Fibroblast of skin of back (primary cell): Measurements from ENCODE around the gene TM4SF5.
"Not testable (repeated sequence)": the region's sequence is repeated elsewhere in the genome, so short reads cannot be mapped to it uniquely, and the experiment has no call there.

Experiments
- DNase-seq: peaks from one replicate; pipeline ENCODE4 v3.0.0-alpha.2; 2013

The TM4SF5 gene

GRCh38 chr17:4789951-4790704, 18.4 kb downstream of the TM4SF5 start:
- peak; percentile 88 for DNase-seq

DNA sequence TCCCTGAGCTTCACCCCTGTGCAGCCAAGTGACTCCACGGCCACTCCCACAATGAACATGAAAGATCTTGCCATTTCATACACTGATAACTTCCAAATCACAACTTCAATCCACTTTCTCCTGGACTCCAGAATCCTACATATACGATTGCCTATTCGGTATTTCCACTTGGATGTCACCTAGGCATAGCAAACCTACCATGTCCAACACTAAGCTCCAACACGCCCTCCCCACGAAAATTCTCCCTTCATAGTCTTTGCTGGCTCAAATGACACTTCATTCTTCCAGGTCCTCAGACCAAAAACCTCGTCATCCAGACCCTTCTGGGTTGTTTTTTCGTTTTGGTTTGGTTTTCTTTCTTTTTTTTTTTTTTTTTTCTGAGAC, 19.0 kb downstream of the TM4SF5 start:
- DNase-seq = no peak

DNA sequence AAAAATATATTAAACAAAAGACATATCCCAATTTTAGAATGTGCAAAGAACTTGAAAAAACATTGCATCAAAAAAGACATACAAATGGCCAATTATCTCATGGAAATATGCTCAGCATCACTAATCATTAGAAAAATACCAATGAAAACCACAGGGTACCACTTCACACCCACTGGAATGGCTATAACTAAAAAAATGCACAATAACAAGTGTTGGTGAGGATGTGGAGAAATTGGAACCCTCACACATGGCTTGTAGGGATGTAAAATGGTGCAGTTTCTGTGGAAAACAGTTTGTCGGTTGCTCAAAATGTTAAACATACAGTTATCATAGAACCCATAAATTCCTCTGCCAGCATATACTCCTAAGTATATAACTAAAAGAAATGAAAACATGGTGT, 23.5 kb downstream of the TM4SF5 start:
- no peak for DNase-seq

DNA sequence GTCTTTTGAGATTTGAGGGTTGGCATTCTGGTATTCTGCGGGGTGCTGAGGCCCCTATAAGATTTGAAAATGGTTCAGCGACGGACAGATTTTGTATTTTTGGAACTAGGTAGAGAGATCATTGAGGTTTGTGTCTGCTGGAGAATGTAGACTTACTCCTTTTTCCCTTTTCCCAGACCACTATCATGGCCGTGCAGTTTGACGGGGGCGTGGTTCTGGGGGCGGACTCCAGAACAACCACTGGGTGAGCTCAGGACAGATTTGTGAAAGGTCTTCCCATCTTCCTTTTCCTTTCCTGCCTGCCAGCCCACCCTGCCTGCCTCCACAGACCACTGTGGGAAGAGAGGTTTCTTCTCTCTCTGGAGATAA, 24.9 kb downstream of the TM4SF5 start:
- peak; percentile 51 for DNase-seq

DNA sequence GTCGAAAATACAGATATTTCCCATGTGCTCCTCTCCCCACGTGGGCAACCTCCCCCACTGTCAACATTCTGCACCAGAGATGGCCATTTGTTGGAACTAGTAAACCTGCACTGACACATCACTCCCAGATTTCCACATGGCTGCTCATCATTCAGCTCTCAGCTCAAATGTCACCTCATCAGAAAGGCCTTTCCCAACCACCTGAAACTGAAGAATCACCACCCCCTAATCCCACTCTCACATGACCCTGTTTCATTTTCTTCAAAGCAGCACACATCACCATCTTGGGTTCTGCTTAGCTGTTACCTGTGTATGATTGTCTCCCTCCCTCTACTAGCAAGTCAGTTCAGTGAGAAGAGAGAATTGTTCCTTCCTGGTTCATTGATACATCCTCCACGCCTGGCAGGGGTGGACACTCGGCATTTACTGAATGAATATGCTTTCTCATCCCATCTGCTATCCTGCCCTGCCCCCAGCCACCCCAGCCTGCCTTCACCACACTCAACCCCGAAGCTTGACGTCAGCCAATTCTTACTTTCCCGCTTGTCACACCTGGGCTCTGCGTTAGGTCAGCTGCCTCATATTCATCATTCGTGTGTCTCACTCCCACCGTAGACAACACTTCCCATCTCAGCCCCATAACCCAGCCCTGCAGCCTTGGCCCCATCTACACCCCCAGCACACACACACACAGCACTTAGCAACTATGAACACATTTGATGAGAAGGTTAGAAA, 28.9 kb downstream of the TM4SF5 start:
- no peak for DNase-seq

DNA sequence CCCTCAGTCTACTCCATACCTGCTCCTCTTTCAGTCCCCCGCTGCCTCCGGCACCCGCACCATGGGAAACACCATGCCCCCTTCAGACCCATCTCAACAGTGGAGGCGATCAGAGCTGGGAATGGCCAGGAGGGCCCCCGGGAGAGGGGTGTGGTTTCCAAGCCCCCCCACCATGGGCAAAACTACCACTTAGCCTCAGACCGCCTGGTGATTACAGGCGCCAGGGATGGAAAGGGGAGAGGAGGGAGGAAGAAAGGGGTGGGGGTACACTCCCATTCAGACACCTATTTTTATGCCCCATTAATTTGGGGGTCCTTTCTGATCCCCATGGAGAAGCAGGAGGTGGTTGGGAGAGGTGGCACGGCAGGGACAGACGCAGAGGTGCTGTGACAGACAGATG, 30.5 kb downstream of the TM4SF5 start, which contains the start of gene C17orf114:
C17orf114 (minus strand) TSS at position 101 of the 400 bp plus-strand sequence.
- no peak for DNase-seq

GRCh38 chr17:4806456-4806776, 34.7 kb downstream of the TM4SF5 start:
- no peak for DNase-seq

DNA sequence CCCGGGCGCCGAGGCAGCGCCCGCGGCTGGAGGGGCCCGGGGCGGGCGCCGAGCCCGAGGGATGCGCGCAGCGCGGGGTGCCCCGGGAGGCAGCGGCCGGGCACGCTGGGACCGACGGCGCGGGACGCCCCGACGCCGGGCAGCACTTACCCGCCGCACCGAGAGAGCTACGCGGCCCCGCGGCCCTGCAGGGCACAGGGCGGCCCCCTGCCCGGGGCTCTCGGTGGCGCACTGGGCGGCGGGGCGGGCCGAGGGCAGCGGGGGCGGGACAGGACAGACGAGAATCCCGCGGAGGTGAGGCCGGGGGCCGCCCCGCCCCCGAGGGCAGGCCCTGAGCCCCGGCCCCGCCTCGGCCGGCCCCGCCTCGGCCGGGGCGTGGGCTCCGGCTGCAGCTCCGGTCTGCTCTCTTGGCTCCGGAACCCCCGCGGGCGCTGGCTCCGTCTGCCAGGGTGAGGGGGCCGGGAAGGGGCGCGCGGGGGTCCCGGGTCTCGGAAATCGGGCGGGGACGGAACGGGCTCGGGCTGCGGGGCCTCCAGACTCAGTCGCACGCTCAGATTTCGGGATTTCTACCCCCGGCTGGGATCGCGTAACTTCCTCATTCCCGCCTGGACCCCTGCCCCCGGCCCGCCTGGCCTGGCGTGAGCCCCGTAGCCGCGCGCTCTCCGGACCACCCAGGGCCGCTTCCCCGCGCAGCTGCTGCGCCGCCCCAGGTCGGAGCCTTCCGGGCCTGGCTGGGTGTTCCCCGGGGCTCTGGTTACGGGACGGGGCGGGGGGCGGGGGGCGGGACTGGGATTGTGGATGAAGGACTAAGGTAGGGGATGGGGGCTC, 35.3 kb downstream of the TM4SF5 start, which contains the start of gene PLD2:
PLD2 (plus strand) TSS at position 376 of the 828 bp plus-strand sequence. CDS start 621 bp downstream, outside the sequence.
- DNase-seq = peak; percentile 86

DNA sequence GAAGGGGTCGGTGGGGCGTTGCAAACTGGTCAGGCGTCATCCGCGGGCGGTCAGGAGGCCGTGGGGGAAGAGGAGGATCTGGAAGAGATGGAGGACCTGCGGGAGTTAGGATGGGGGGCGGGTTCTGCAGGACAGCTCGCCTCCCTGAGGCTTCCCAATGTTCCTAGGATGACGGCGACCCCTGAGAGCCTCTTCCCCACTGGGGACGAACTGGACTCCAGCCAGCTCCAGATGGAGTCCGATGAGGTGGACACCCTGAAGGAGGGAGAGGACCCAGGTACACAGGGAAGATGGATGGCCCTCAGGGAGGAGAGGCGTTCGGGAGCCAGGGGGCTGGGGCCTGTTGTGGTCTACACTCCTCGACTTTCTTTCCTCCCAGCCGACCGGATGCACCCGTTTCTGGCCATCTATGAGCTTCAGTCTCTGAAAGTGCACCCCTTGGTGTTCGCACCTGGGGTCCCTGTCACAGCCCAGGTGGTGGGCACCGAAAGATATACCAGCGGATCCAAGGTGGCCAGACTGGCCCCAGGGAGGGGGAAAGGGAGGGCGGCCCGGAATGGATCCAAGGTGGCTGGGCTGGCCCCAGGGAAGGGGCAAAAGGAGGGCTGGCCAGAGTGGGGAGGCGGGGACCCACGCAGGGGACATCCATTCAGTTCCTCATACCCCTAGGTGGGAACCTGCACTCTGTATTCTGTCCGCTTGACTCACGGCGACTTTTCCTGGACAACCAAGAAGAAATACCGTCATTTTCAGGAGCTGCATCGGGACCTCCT, 36.1 kb downstream of the TM4SF5 start:
- DNase-seq = no peak

DNA sequence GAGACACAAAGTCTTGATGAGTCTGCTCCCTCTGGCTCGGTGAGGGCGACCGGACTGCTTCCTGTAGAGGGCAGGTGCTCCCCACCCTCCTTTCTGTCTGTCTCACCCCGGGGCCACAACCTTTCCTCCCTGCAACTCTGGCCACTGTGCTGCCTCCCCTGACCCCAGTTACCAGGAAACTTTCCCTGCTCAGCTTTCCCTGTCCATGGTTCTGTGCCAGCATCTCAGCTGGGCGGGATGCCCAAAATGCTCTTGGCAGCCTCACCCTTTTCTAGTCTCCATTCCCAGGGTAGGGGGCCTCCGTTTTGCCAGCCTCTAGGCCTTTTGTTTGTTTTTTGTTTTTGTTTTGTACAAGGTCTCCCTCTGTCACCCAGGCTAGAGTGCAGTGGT, 36.7 kb downstream of the TM4SF5 start:
- no peak for DNase-seq

DNA sequence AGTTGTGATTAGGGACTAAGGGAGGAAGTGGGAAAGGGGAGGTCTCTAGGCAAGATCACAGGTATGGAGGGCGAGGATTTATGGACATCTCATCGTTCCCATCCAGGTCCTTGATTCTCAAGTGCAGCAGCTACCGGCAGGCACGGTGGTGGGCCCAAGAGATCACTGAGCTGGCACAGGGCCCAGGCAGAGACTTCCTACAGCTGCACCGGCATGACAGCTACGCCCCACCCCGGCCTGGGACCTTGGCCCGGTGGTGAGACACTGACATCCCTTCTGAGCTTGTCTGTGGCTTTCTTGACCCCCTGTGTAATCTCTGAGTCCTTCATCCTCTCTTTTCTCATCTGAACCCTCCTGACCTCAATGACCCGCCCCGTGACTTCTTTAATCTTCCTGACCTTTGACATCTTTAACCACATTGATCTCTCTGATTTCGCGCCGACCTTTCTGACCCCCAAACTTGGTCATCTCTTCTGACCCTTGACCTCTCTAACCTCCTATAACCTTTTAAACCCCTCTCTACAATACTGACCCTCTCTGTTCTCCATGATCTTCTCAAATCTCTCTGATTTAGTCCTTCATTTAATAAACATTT, 39.1 kb downstream of the TM4SF5 start:
- DNase-seq = no peak

GRCh38 chr17:4811471-4811870, 39.8 kb downstream of the TM4SF5 start:
- no peak for DNase-seq

DNA sequence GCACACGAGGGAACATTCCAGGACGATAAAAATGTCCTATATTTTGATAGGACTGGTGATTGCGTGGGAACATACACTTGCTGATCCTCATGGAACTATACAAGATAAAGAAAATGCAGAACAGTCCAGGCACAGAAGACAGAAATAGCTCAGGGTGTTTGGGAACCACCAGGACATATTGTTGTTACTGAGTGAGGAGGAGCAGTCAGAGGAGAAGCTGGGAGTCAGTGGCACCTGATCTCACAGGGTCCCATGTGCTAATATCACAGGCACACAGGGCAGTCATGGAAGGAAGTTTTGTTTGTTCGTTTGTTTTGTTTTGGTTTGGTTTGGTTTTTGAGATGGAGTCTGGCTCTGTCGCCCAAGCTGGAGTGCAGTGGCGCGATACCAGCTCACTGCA, 41.0 kb downstream of the TM4SF5 start:
- no peak for DNase-seq

DNA sequence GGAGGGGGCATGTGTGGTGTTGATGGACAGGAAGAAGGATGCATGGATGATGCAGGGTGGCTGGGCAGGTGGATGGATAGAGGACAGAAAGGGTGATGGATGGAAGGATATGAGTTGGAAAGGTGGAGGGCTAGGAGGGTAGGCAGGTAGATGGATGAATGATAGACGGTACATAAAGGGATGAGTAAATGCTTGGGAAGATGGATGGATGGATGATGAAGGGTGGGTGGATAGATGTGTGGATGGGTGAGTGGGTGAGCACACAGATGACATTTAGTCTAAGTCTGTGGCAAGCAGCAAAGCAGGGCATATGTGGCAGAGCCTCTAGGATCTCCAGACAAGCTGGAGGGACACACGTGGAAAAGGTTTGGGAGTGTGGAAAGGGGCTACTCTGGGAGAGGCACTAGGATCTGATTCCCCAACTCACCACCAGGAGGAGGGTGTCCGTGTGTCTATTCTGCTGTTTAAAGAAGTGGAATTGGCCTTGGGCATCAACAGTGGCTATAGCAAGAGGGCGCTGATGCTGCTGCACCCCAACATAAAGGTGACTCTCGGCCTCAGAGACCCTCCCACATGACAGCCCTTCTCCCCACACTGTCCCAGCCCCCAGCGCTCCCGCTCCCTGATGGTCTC, 43.5 kb downstream of the TM4SF5 start:
- DNase-seq = no peak

DNA sequence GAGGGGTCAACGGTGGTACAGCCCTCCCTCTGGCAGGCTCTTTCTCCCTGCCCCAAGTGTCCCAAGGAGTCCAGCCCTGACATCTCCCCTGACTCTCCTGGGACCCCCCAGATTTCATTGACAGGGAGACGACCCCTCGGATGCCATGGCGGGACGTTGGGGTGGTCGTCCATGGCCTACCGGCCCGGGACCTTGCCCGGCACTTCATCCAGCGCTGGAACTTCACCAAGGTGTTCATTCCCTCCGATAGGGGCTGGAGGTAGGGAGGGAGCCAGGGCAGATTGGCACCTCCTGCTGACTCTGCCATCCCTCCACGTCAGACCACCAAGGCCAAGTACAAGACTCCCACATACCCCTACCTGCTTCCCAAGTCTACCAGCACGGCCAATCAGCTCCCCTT, 45.1 kb downstream of the TM4SF5 start:
- DNase-seq = no peak

DNA sequence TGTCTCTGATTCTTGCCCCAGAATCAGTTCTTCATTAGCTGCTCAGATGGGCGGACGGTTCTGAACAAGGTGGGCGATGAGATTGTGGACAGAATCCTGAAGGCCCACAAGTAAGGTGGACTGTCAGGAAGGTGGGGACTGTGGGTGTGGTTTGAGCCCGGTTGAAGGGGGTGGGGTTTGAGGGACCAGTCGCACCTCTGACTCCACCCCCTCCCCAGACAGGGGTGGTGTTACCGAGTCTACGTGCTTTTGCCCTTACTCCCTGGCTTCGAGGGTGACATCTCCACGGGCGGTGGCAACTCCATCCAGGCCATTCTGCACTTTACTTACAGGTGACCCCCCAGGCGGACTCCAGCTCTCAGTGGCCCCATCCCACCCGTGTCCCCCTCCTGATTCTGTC, 46.6 kb downstream of the TM4SF5 start:
- DNase-seq = no peak

GRCh38 chr17:4822835-4823234, 51.1 kb downstream of the TM4SF5 start:
- DNase-seq = no peak

DNA sequence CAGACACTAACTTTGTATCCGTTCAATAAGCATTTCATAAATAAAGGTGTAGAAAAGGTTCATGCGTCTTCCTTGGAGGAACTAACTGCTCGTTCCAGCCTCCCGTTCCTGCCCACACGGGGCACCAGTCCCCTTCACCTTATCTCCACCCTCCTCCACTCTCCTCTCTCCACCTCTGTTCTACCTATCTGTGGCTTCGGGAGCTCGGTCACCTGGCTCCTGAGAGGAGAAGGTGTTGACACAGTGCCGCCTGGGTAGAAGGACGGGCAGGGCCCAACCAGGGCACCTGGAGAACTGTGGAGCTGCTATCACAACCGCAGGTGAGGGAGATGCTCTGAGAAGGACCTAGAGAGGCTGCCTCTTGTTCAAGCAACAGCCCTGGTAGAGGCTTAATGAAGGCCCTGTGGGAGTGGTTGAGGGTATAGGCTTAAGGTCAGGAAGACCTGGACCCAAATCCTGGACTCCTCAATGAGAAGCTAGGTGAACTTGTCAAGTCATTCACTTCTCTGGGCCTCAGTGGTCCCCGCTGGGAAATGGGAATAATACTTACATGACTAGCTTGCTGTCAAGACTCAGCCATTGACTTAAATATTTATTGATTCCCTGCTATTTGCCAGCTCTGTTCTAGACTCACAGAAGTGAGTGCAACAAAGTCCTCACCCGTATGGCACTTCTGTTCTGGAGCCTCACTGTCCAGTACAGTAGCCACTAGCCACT, 51.8 kb downstream of the TM4SF5 start:
- DNase-seq = no peak

DNA sequence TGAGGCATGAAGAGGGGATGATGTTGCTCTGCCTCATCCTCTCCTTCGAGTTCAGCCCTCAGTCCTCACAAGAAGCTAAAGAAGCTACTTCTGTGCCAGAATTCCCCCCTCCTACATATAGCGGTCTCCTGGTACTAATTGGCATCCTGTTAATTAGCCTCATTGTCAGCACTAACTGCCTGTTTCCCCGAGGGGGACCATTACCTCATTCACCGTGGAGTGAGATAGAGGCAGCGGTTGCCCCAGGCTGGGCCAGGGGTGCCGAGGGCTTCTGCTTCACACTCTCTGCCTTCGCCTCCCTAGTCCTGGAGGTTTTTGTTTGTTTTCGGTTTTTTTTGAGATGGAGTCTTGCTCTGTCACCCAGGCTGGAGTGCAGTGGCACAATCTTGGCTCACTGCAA, 55.7 kb downstream of the TM4SF5 start:
- DNase-seq = no peak

- not testable (repeated sequence) for DNase-seq
These were observed 61.1 kb downstream of the TM4SF5 start for GRCh38 chr17:4832829-4833177.
